ENCODE data around the gene LRMDA. TPM values are rescaled to one million over a fixed set of nuclear protein-coding genes. Genes with fewer than 3 reads are reported as not detected.

LRMDA gene
- total RNA-seq, 1 experiment from 2014 or later = not detected

GRCh38 chr10:76497666-76498065 is 1066.2 kb downstream of the LRMDA start:
- no peak for DNase-seq (ENCODE audit: low spot score)
- Histone ChIP-seq H3K27ac (ENCODE audit: low read depth, low read length, poor library complexity, severe bottlenecking) (no peak overlapping the region), H3K9me3 (ENCODE audit: low read depth, low read length, poor library complexity, severe bottlenecking) (peaks cover 6% of the 10 kb centered on the region), H3K4me3 (ENCODE audit: low read depth, low read length, poor library complexity, severe bottlenecking) (no peak overlapping the region), H3K4me1 (ENCODE audit: insufficient read depth, low read length, poor library complexity, severe bottlenecking) (no peaks in the 10 kb centered on the region), H3K27me3 (replicated peaks; ENCODE audit: insufficient read depth, low read depth, low read length, poor library complexity) (no peaks in the 10 kb centered on the region), H3K36me3 (ENCODE audit: insufficient read depth, low read length, poor library complexity, severe bottlenecking) (no peaks in the 10 kb centered on the region)
- no TSS peak for BruUV-seq (replicated peaks)
- TF ChIP-seq CTCF (conservative IDR thresholded peaks at IDR 0.05; ENCODE audit: low read depth, low read length) (no peak), EZH2 (IDR thresholded peaks at IDR 0.05; ENCODE audit: borderline replicate concordance, low read depth, low read length, poor library complexity, severe bottlenecking) (no peak)
- ChIA-PET CTCF (no interaction called here), POLR2A (ENCODE audit: low non-redundant PET) (no interaction called here)
- intact Hi-C loops (cut with micrococcal nuclease; ENCODE audit: unreplicated experiment) = no loop called here

GRCh38 chr10:76504823-76505222 is 1073.4 kb downstream of the LRMDA start:
- Histone ChIP-seq H3K36me3 (ENCODE audit: insufficient read depth, low read length, poor library complexity, severe bottlenecking) (no peaks in the 10 kb centered on the region), H3K4me1 (ENCODE audit: insufficient read depth, low read length, poor library complexity, severe bottlenecking) (no peaks in the 10 kb centered on the region), H3K4me3 (ENCODE audit: low read depth, low read length, poor library complexity, severe bottlenecking) (no peak overlapping the region), H3K9me3 (ENCODE audit: low read depth, low read length, poor library complexity, severe bottlenecking) (no peaks in the 10 kb centered on the region), H3K27me3 (replicated peaks; ENCODE audit: insufficient read depth, low read depth, low read length, poor library complexity) (no peaks in the 10 kb centered on the region), H3K27ac (ENCODE audit: low read depth, low read length, poor library complexity, severe bottlenecking) (no peak overlapping the region)
- DNase-seq (ENCODE audit: low spot score) = no peak
- ChIA-PET POLR2A (ENCODE audit: low non-redundant PET) (no interaction called here), CTCF (no interaction called here)
- TF ChIP-seq EZH2 (IDR thresholded peaks at IDR 0.05; ENCODE audit: borderline replicate concordance, low read depth, low read length, poor library complexity, severe bottlenecking) = no peak
- TF ChIP-seq CTCF (conservative IDR thresholded peaks at IDR 0.05; ENCODE audit: low read depth, low read length) = no peak
- BruUV-seq (replicated peaks) = no TSS peak
- intact Hi-C loops (cut with micrococcal nuclease; ENCODE audit: unreplicated experiment) = no loop called here

DNA sequence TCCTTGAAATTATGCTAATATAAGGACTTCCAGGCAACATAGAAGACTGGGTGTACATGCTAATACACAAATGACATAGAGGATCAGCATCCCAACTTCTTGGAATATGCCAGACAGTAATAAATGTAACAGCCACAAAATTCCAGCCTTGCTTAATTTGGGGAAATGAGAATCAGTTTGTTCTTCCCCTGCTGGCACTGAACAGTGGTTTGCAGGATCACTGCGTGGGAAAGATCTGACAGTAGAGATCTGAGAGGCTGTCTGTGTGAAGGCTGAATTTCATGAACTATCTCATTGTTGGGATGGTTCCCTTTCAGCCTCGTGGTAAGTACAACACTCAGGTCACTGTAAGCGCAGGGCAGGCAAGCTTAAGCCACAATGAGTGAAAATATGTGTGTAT is 1078.0 kb downstream of the LRMDA start:
- Histone ChIP-seq H3K4me1 (ENCODE audit: insufficient read depth, low read length, poor library complexity, severe bottlenecking) (no peaks in the 10 kb centered on the region), H3K27me3 (replicated peaks; ENCODE audit: insufficient read depth, low read depth, low read length, poor library complexity) (no peaks in the 10 kb centered on the region), H3K4me3 (ENCODE audit: low read depth, low read length, poor library complexity, severe bottlenecking) (no peak overlapping the region), H3K27ac (ENCODE audit: low read depth, low read length, poor library complexity, severe bottlenecking) (no peak overlapping the region), H3K36me3 (ENCODE audit: insufficient read depth, low read length, poor library complexity, severe bottlenecking) (no peaks in the 10 kb centered on the region), H3K9me3 (ENCODE audit: low read depth, low read length, poor library complexity, severe bottlenecking) (no peaks in the 10 kb centered on the region)
- no peak for TF ChIP-seq EZH2 (IDR thresholded peaks at IDR 0.05; ENCODE audit: borderline replicate concordance, low read depth, low read length, poor library complexity, severe bottlenecking)
- TF ChIP-seq CTCF (conservative IDR thresholded peaks at IDR 0.05; ENCODE audit: low read depth, low read length) = no peak
- DNase-seq (ENCODE audit: low spot score) = no peak
- no TSS peak for BruUV-seq (replicated peaks)
- CTCF ChIA-PET = no interaction called here
- intact Hi-C loops (cut with micrococcal nuclease; ENCODE audit: unreplicated experiment) = no loop called here
- POLR2A ChIA-PET (ENCODE audit: low non-redundant PET) = no interaction called here
